Fibroblast of skin of abdomen (primary cell): ENCODE results near the gene OCA2.

Experiments
- DNase-seq: peaks from one replicate; pipeline ENCODE4 v3.0.0-alpha.2; 2013

Gene OCA2

GRCh38 chr15:27935328-27935727, 163.8 kb downstream of the OCA2 start:
- no peak for DNase-seq

GRCh38 chr15:27934782-27935181, 164.3 kb downstream of the OCA2 start:
- DNase-seq, result no peak

- DNase-seq, result no peak
These were observed 165.6 kb downstream of the OCA2 start for GRCh38 chr15:27933562-27933961.

- no peak for DNase-seq
These were observed 166.5 kb downstream of the OCA2 start for GRCh38 chr15:27932600-27932999.

- peak; percentile 26 for DNase-seq
These were observed 170.7 kb downstream of the OCA2 start for GRCh38 chr15:27928386-27928785.

GRCh38 chr15:27912283-27912682, 186.8 kb downstream of the OCA2 start:
- no peak for DNase-seq

GRCh38 chr15:27906802-27907201, 192.3 kb downstream of the OCA2 start:
- DNase-seq, result no peak

GRCh38 chr15:27903405-27903804, 195.7 kb downstream of the OCA2 start:
- no peak for DNase-seq

GRCh38 chr15:27902680-27903385, 196.3 kb downstream of the OCA2 start:
- DNase-seq, result no peak

- DNase-seq, result no peak
These were observed 199.4 kb downstream of the OCA2 start for GRCh38 chr15:27899583-27900285.

GRCh38 chr15:27897481-27897880, 201.6 kb downstream of the OCA2 start:
- no peak for DNase-seq

GRCh38 chr15:27894645-27895044, 204.5 kb downstream of the OCA2 start:
- DNase-seq, result no peak

GRCh38 chr15:27889258-27889657, 209.9 kb downstream of the OCA2 start:
- DNase-seq, result no peak

- no peak for DNase-seq
These were observed 213.9 kb downstream of the OCA2 start for GRCh38 chr15:27885201-27885600.

- DNase-seq, result no peak
These were observed 214.4 kb downstream of the OCA2 start for GRCh38 chr15:27884726-27885125.

GRCh38 chr15:27878841-27879240, 220.3 kb downstream of the OCA2 start:
- no peak for DNase-seq

- DNase-seq, result no peak
These were observed 225.3 kb downstream of the OCA2 start for GRCh38 chr15:27873828-27874227.

- DNase-seq, result no peak
These were observed 226.1 kb downstream of the OCA2 start for GRCh38 chr15:27873039-27873438.

- DNase-seq, result no peak
These were observed 226.8 kb downstream of the OCA2 start for GRCh38 chr15:27872355-27872754.

- no peak for DNase-seq
These were observed 227.2 kb downstream of the OCA2 start for GRCh38 chr15:27871902-27872260.

GRCh38 chr15:27871078-27871901, 227.8 kb downstream of the OCA2 start:
- no peak for DNase-seq

- no peak for DNase-seq
These were observed 228.8 kb downstream of the OCA2 start for GRCh38 chr15:27870320-27870719.

- DNase-seq, result no peak
These were observed 229.3 kb downstream of the OCA2 start for GRCh38 chr15:27869697-27870281.
